GM18873 (cell line): Measurements from ENCODE around the gene IGFBP4.

Experiments
- ATAC-seq: cut with Tn5 transposase; IDR thresholded peaks from one replicate; pipeline ENCODE4 v1.9.1; 2021; ENCODE audit warnings: mild to moderate bottlenecking, moderate library complexity, moderate number of reproducible peaks; ENCODE audit not compliant: unreplicated experiment, low FRiP score

The IGFBP4 gene

DNA sequence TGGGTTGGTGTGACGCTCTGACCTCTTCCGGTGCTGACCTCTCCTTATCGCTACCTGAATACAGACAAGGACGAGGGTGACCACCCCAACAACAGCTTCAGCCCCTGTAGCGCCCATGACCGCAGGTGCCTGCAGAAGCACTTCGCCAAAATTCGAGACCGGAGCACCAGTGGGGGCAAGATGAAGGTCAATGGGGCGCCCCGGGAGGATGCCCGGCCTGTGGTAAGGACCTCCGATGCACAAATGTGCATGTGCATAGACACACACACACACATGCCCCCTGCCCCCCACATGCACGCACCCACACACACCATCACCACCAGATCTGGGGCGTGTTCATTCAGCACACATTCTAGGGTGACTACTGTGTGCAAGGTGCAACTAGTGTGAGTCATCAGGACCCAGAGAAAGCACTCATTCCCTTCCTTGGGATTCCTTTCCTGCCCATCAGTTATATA, 9.7 kb downstream of the IGFBP4 start:
- no peak for ATAC-seq

GRCh38 chr17:40453881-40454612, 10.8 kb downstream of the IGFBP4 start:
- no peak for ATAC-seq

DNA sequence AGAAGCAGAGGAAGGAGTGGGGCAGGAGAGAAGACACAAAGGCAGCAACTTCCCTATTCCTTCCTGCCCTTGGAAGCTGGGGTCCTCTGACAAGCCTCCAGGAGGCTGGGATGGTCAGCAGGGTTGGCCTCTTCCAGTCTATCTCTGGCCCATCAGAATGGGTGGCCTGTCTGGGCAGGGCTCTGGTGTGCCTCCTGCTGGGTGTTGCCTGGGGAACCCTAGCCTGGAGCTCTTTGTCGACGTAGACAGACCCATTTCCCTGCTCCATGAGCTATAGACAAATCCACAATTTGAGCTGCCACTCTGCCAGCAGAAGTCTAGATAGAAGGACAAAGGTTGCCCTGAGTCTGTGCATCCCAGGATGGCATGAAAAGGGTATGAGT, 11.4 kb downstream of the IGFBP4 start:
- ATAC-seq = no peak

GRCh38 chr17:40456396-40456951, 13.2 kb downstream of the IGFBP4 start:
- ATAC-seq = no peak

DNA sequence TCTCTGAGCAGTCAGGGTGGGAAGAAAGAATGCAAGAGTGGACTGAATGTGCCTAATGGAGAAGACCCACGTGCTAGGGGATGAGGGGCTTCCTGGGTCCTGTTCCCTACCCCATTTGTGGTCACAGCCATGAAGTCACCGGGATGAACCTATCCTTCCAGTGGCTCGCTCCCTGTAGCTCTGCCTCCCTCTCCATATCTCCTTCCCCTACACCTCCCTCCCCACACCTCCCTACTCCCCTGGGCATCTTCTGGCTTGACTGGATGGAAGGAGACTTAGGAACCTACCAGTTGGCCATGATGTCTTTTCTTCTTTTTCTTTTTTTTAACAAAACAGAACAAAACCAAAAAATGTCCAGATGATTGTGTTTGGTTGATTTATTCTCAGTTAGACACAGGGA, 14.1 kb downstream of the IGFBP4 start:
- no peak for ATAC-seq

GRCh38 chr17:40457964-40458791, 14.9 kb downstream of the IGFBP4 start:
- ATAC-seq = no peak

DNA sequence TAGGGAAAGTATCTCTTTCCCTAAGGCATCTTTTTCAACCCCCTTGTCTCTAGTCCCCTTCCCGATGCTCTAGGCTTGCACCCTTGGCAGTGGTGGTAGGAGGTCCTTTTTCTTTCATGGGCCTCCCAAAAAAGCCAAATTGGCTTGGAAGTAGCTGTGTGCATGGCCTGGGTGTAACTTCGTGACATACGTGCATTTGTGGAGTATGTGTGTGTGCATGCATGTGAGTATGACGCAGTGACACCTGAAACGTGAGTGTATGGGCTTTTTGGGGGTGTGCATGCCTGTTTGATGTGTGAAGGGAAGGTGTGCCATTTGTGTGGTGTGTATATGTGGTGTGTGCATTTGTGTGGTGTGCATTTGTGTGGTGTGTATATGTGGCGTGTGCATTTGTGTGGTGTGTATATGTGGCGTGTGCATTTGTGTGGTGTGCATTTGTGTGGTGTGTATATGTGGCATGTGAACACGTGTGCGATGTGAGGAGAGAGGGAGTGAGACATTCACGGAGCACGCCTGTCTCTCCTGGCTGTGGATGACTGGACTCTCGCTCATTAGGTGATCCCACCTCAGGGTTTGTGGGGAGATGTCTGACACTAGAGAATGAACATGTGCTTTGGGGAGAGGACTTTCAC, 15.7 kb downstream of the IGFBP4 start:
- ATAC-seq = no peak

DNA sequence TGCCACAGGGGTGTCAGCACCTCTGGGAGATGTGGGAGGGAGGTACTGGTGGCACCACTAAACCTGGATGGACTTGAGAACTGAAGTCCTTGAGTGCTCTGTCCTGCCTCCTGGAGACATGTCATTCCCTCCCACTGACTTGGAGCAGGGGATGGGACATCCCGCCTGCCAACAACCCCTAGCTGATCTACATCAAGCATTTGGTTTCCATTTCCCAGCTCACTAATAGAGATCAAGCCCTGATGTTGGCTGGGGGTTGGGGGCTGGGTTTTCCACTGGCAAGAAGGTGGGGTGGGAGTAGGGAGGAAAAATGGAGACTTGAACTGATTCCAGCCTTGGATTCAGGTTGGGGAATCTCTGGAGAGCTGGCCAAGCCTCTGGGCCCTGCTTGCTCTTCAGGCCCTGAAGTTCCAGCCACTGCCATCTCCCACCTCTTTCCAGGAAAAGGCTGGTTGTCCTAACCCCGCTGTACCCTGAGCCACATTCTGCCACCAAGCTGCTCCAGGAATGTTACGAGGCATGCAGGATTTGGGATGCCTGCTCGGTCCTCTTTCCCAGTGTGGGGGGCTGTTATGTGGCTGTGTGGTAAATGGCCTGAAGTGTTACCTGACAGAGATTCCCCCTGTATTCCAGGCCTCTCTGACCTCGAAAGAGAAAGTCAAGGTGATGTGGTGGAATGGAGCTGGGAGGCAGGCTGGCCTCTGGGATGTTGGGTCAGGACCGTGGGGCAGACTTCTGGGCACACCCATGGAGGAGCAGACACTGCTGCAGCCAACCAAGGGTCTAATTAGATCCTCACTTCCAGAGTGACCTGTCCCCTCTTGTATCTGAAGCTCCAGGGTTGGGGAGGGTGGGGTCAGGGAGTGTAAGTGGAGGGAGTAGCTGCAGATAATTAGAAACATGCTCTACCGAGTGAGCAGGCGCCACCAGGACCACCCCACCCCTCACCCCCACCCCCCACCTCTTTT, 16.7 kb downstream of the IGFBP4 start:
- ATAC-seq = no peak

DNA sequence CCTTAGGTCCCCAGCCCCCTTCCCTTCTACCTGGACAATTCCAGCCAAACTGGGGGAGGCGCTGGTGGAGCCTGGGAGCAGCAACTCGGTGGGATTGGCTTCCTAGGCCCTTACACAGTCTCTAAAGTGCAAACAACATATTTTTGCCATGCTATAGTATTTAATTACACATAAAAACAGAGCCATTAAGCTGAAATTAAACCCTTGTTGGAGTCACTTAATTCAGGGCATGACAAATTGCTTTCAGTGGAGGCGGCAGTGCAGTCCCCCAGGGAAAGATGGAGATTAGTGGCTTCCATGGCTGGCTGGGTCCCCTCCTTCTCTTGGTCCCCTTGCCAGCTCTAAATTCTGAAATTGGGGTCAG, 17.3 kb downstream of the IGFBP4 start:
- no peak for ATAC-seq

- no peak for ATAC-seq
Observed at GRCh38 chr17:40460968-40461731, 17.9 kb downstream of the IGFBP4 start.

DNA sequence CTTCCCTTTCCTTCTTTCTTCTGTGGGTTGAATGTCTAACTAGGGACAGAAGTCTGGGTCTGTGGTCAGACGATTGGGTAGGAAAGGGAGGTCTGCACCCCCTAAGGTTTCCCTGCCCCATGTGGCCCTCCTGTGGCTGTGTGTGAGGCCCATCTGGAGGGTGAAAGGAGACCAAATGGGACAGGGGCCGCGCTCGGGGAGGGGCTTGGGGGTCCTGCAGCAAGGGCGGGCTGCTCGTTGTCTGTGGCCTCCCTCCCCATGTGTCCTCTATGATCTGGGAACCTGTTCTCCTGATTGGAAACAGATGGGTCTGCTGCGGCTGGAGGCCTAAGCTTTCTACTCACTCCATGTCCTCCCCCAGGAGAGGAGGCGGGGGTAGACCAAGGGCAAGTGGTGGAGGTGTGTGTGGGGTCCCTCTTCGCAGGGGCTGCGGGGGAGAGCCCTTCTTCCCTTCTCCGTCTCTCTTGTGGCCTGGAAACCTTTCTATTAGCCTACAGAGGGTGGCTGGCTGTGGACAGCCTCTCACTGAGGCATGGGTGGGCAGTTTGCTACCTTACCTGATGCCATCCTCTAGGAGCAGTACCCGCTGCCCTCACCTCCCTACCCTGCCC, 18.6 kb downstream of the IGFBP4 start:
- ATAC-seq = no peak

DNA sequence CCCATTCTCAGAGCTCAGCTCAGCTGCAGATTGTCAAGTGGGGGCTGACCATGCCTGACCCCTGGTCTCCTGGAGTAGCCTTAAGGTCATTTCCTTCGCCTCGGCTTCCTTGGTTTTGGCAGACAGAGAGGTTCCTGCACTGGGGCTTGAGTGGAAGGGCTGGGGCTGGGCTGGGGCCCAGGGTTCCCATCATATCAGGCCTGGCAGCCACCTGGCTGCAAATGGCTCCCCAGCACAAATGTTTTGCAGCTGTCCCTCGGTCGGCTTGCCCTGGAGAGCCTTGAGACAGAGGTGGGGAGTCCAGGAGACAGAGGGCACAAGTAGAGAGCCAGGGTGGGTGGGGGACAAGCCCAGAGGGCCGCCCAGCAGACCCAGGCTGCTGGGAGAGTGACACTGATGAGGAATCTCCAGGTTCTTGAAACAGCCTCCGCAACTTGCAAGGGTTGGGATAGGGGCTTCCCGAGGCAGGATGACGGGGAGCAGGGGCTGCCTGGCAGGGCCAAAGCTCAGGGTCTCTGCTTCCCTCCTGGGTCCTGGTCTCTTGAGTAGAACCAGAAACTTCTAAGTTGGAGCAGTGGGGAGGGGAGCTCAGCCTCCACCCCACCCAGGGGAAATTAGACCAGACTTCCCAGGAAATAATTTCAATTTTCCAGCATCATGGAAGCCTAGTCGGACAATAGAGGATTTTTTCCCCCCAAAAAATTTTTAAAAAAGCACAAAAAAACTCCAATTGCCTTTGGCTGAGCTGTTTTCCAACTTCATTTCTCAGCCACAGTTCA, 19.3 kb downstream of the IGFBP4 start:
- ATAC-seq = no peak

- no peak for ATAC-seq
Observed at GRCh38 chr17:40463122-40463550, 19.9 kb downstream of the IGFBP4 start.

- no peak for ATAC-seq
Observed at GRCh38 chr17:40464392-40464855, 21.2 kb downstream of the IGFBP4 start.

GRCh38 chr17:40466298-40466971, 23.2 kb downstream of the IGFBP4 start:
- no peak for ATAC-seq

DNA sequence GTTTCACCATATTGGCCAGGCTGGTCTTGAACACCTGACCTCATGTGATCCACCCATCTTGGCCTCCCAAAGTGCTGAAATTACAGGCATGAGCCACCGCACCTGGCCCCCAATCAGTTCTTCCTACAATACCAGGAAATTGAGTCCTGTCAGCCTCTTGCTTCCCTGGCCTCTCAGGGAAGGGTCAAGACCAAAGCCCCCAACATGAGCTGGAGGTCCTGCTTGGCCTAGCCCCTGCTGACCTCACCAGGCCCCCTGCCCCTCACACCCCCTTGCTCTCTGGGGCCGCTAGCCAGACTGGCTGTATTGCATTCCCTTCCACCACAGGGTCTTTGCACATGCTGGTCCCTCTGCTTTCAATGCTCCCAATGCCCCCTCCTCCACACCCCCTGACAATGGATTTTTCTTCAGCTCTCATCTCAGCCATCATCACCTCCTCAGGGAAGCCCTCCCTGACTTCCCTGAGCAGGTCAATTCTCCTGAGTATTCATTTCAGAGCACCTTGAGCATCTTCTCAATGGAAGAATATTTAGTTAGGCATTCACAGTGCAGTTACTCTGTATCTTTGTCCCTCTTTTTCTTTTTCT, 24.1 kb downstream of the IGFBP4 start:
- no peak for ATAC-seq

GRCh38 chr17:40468560-40468959, 25.3 kb downstream of the IGFBP4 start:
- ATAC-seq = no peak
